Esophagus squamous epithelium (tissue), 4 donors: Measurements from ENCODE around the gene ZNF883.
"Not testable (repeated sequence)": the region's sequence is repeated elsewhere in the genome, so short reads cannot be mapped to it uniquely, and the experiment has no call there.

ENCODE experiments used
- CTCF ChIP-seq, 6 experiments: fragments of 450-650 bp in 4 of 6; fragments of 200-600 bp in 2 of 6; sonication (generic) in 2 of 6; IDR thresholded peaks; one replicate each; pipeline ENCODE4 v1.5.1; 2016 to 2019; ENCODE audit warnings: antibody characterized with exemption in 6 of 6, mild to moderate bottlenecking in 4 of 6, moderate library complexity in 4 of 6
- POLR2A ChIP-seq, 4 donors: fragments of 450-650 bp; IDR thresholded peaks; one replicate each; pipeline ENCODE4 v1.6.1; 2017; ENCODE audit warnings: antibody characterized with exemption in 4 of 4, mild to moderate bottlenecking in 4 of 4, moderate library complexity in 3 of 4

- not testable (repeated sequence) for TF ChIP-seq CTCF, POLR2A (IDR thresholded peaks at IDR 0.05)
Observed at GRCh38 chr9:113059581-113060284, 47.7 kb upstream of the ZNF883 start.
